Head of caudate nucleus (tissue), 42 donors: ENCODE measurements around the gene NAP1L1.

ENCODE experiments used
- DNase-seq, 42 donors: peaks; one replicate each; pipeline versions ENCODE4 v3.0.0 to v3.0.0-alpha.2; 2020 to 2021; ENCODE audit warnings: mixed read lengths in 7 of 42
- intact Hi-C: fragments of 100-400 bp; cut with DNase I; formaldehyde crosslinking; loops from one replicate; pipeline ENCODE4 v1.15.0; 2022

Gene NAP1L1

GRCh38 chr12:76025601-76026575 lies 58.6 kb downstream of the NAP1L1 start:
- intact Hi-C loops = no loop called here
- DNase-seq = no peak

GRCh38 chr12:76024942-76025600 lies 59.4 kb downstream of the NAP1L1 start:
- intact Hi-C loops = no loop called here

GRCh38 chr12:76024102-76024781 lies 60.2 kb downstream of the NAP1L1 start:
- DNase-seq = no peak
- intact Hi-C loops = no loop called here

More at GRCh38 chr12:76024942-76025600, 59.4 kb downstream of the NAP1L1 start:
- DNase-seq = no peak

- intact Hi-C loops = no loop called here
Observed at GRCh38 chr12:76023069-76023690, 61.3 kb downstream of the NAP1L1 start.

GRCh38 chr12:76022506-76022905 lies 62.0 kb downstream of the NAP1L1 start:
- no peak for DNase-seq
- intact Hi-C loops = no loop called here

More at GRCh38 chr12:76023069-76023690, 61.3 kb downstream of the NAP1L1 start:
- DNase-seq = no peak

GRCh38 chr12:76020731-76021672 lies 63.5 kb downstream of the NAP1L1 start:
- DNase-seq = no peak
- intact Hi-C loops = no loop called here

- intact Hi-C loops = no loop called here
Observed at GRCh38 chr12:76020281-76020680, 64.2 kb downstream of the NAP1L1 start.

GRCh38 chr12:76018672-76019071 lies 65.8 kb downstream of the NAP1L1 start:
- DNase-seq = no peak
- intact Hi-C loops = no loop called here

More at GRCh38 chr12:76020281-76020680, 64.2 kb downstream of the NAP1L1 start:
- no peak for DNase-seq

- no peak for DNase-seq
- intact Hi-C loops = no loop called here
Observed at GRCh38 chr12:76018111-76018510, 66.4 kb downstream of the NAP1L1 start.

GRCh38 chr12:76014007-76014406 lies 70.5 kb downstream of the NAP1L1 start:
- intact Hi-C loops = no loop called here
- no peak for DNase-seq

GRCh38 chr12:76013603-76014002 lies 70.9 kb downstream of the NAP1L1 start:
- DNase-seq = no peak
- intact Hi-C loops = no loop called here

GRCh38 chr12:76012644-76013043 lies 71.8 kb downstream of the NAP1L1 start:
- intact Hi-C loops = no loop called here
- DNase-seq = no peak

- intact Hi-C loops = no loop called here
- no peak for DNase-seq
Observed at GRCh38 chr12:76010732-76011458, 73.6 kb downstream of the NAP1L1 start.

- no peak for DNase-seq
- intact Hi-C loops = no loop called here
Observed at GRCh38 chr12:76008428-76008827, 76.1 kb downstream of the NAP1L1 start.

- no peak for DNase-seq
- intact Hi-C loops = no loop called here
Observed at GRCh38 chr12:76007640-76008039, 76.8 kb downstream of the NAP1L1 start.

GRCh38 chr12:76006028-76006925 lies 78.2 kb downstream of the NAP1L1 start:
- DNase-seq = no peak
- intact Hi-C loops = no loop called here

GRCh38 chr12:76003355-76003638 lies 81.2 kb downstream of the NAP1L1 start:
- intact Hi-C loops = no loop called here
- no peak for DNase-seq
